Neural crest cell (in vitro differentiated cells): Measurements from ENCODE around the gene FREM2. TPM values are rescaled to one million over a fixed set of nuclear protein-coding genes. Genes with fewer than 3 reads are reported as not detected.

ENCODE experiments used
- DNase-seq: peaks from one replicate; pipeline ENCODE4 v3.0.0; 2021; ENCODE audit warnings: low read depth, mixed read lengths, low spot score
- H3K27ac Mint-ChIP-seq: one replicate; pipeline ENCODE4 v1.8.0; 2021; ENCODE audit warnings: mild to moderate bottlenecking, mixed read lengths; ENCODE audit not compliant: unreplicated experiment
- H3K27me3 Mint-ChIP-seq: 2 replicates; pipeline ENCODE4 v1.8.0; 2021; ENCODE audit warnings: low read depth, mild to moderate bottlenecking, mixed read lengths
- H3K36me3 Mint-ChIP-seq: 2 replicates; pipeline ENCODE4 v1.8.0; 2021; ENCODE audit warnings: low read depth, mild to moderate bottlenecking, mixed read lengths
- H3K4me1 Mint-ChIP-seq: 2 replicates; pipeline ENCODE4 v1.8.0; 2021; ENCODE audit warnings: mixed read lengths
- H3K4me3 Mint-ChIP-seq: one replicate; pipeline ENCODE4 v1.8.0; 2021; ENCODE audit warnings: mild to moderate bottlenecking, mixed read lengths
- H3K9me3 Mint-ChIP-seq: 2 replicates; pipeline ENCODE4 v1.8.0; 2021; ENCODE audit warnings: mixed read lengths
- total RNA-seq: library from RNA; stranded (reverse); gene quantifications from 2 replicates; pipeline ENCODE4 v1.2.1, GENCODE V29; 2021
- TF ChIP-seq, protein P1 (sequence below): fragments of 200-600 bp; sonication (generic); conservative IDR thresholded peaks from 2 replicates; pipeline ENCODE4 v1.5.0; 2021; ENCODE audit warnings: antibody characterized with exemption, mild to moderate bottlenecking

Gene FREM2
- total RNA-seq, 1 donor from 2014 or later, result 16.5 TPM

DNA sequence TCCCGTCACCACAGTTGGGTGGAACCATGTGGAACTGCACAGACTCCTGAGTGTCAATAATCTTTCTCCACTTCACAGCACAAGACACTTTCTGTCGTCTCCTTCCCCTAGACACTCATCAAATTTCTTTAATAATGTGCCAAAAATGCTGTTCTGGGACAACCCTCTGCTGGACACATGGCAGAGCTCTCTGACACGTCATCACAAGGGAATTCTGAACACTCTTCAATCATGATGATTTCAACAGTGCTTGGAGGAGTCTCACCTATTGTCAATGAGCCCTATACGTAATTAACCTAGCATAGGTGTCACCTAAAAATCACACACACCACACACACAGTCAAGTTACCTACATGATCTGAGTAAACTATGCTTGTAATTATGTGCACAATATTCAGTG, 162.4 kb downstream of the FREM2 start:
- H3K4me3 Mint-ChIP-seq, result no peak overlapping the region
- H3K36me3 Mint-ChIP-seq, result peaks cover 5% of the 10 kb centered on the region
- H3K4me1 Mint-ChIP-seq, result no peaks in the 10 kb centered on the region
- H3K27me3 Mint-ChIP-seq, result no peaks in the 10 kb centered on the region
- H3K9me3 Mint-ChIP-seq, result no peaks in the 10 kb centered on the region
- no peak overlapping the region for H3K27ac Mint-ChIP-seq
- TF ChIP-seq, protein P1, sequence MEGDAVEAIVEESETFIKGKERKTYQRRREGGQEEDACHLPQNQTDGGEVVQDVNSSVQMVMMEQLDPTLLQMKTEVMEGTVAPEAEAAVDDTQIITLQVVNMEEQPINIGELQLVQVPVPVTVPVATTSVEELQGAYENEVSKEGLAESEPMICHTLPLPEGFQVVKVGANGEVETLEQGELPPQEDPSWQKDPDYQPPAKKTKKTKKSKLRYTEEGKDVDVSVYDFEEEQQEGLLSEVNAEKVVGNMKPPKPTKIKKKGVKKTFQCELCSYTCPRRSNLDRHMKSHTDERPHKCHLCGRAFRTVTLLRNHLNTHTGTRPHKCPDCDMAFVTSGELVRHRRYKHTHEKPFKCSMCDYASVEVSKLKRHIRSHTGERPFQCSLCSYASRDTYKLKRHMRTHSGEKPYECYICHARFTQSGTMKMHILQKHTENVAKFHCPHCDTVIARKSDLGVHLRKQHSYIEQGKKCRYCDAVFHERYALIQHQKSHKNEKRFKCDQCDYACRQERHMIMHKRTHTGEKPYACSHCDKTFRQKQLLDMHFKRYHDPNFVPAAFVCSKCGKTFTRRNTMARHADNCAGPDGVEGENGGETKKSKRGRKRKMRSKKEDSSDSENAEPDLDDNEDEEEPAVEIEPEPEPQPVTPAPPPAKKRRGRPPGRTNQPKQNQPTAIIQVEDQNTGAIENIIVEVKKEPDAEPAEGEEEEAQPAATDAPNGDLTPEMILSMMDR, result no peak
- DNase-seq, result no peak

DNA sequence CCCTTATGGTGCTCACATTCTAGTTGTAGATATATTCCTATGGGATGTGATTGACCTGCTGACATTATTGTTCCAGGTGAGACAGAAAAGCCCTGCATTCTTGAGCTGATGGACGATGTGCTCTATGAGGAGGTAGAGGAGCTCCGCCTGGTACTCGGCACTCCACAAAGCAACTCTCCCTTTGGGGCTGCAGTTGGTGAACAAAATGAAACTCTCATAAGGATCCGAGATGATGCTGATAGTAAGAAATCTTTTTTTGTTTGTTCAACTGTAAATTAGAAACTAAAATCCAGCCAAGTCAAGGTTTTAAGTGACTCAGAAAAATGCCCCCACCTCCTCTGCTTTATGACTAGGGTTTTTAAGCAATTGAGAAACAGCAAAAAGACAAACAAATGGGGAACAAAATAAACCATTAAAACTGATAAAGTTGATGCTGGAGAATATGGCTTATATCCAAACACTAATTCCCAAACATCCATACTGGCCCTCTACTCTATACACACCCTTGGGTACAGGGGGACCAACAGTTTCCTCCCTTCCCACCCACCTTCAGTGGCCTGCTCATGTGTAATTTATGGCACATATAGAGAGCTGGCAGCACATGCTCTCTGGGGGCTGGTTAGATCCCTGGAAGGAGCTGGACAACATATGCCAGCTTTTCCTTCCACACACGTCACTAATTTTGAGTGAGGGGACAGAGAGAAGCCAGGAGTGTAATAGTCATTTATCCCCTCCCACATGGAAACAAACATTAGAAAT, 164.2 kb downstream of the FREM2 start:
- Mint-ChIP-seq H3K4me3 (no peak overlapping the region), H3K36me3 (peaks cover 6% of the 10 kb centered on the region), H3K4me1 (no peaks in the 10 kb centered on the region), H3K27me3 (no peaks in the 10 kb centered on the region), H3K27ac (no peak overlapping the region), H3K9me3 (no peaks in the 10 kb centered on the region)
- TF ChIP-seq, protein P1, result no peak
- DNase-seq, result no peak

- Mint-ChIP-seq H3K36me3 (peaks cover 8% of the 10 kb centered on the region), H3K4me3 (no peak overlapping the region), H3K4me1 (no peaks in the 10 kb centered on the region), H3K27ac (no peak overlapping the region), H3K27me3 (no peaks in the 10 kb centered on the region), H3K9me3 (no peaks in the 10 kb centered on the region)
- TF ChIP-seq, protein P1, result no peak
- DNase-seq, result no peak
These were observed 167.3 kb downstream of the FREM2 start for GRCh38 chr13:38854226-38854625.

DNA sequence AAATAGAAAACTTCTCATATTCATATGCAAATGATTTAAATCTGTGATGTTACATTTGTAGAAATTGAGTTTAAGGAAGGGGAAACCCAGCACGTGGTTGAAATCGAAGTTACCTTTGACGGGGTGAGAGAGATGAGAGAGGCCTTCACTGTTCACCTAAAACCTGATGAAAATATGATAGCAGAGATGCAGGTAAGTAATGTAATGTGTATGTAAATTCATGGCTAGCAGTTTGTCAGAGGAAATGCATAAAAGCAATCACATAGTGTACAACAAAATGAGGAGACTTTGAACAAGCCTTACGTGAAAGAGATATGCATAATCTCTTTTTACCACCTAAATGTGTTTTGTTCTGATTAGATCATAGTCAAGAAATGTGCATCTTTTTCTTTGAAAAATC, 169.2 kb downstream of the FREM2 start:
- Mint-ChIP-seq H3K4me3 (no peak overlapping the region), H3K27ac (no peak overlapping the region), H3K9me3 (no peaks in the 10 kb centered on the region), H3K4me1 (no peaks in the 10 kb centered on the region), H3K36me3 (peaks cover 10% of the 10 kb centered on the region), H3K27me3 (no peaks in the 10 kb centered on the region)
- DNase-seq, result no peak
- TF ChIP-seq, protein P1, result no peak

- Mint-ChIP-seq H3K4me3 (no peak overlapping the region), H3K27me3 (no peaks in the 10 kb centered on the region), H3K36me3 (peaks cover 5% of the 10 kb centered on the region), H3K4me1 (no peaks in the 10 kb centered on the region), H3K27ac (no peak overlapping the region), H3K9me3 (no peaks in the 10 kb centered on the region)
- TF ChIP-seq, protein P1, result no peak
- no peak for DNase-seq
These were observed 175.6 kb downstream of the FREM2 start for GRCh38 chr13:38862443-38862842.
